Measurements from ENCODE around the gene ZBTB43.
A peak's percentile ranks its signal among the peaks of the same experiment; 100 is the strongest.

GRCh38 chr9:126777733-126778132 lies 27.1 kb upstream of the ZBTB43 start:
- TF ChIP-seq EGR1 (IDR thresholded peaks at IDR 0.05): no peak
- no peak for TF ChIP-seq YY1 (IDR thresholded peaks at IDR 0.05; ENCODE audit: low read depth)
- no peak for TF ChIP-seq REST (IDR thresholded peaks at IDR 0.05; ENCODE audit: low read depth)
- no peak for TF ChIP-seq MAX (IDR thresholded peaks at IDR 0.05)
- no peak for TF ChIP-seq TAF1 (IDR thresholded peaks at IDR 0.05; ENCODE audit: low read depth)
- TF ChIP-seq CEBPB (IDR thresholded peaks at IDR 0.05): no peak
- TF ChIP-seq RAD21 (IDR thresholded peaks at IDR 0.05; ENCODE audit: low read depth): peak; percentile 63
- TF ChIP-seq, protein P1, sequence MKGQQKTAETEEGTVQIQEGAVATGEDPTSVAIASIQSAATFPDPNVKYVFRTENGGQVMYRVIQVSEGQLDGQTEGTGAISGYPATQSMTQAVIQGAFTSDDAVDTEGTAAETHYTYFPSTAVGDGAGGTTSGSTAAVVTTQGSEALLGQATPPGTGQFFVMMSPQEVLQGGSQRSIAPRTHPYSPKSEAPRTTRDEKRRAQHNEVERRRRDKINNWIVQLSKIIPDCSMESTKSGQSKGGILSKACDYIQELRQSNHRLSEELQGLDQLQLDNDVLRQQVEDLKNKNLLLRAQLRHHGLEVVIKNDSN (IDR thresholded peaks at IDR 0.05): no peak
- no peak for TF ChIP-seq TCF12 (IDR thresholded peaks at IDR 0.05; ENCODE audit: low read depth)
- TF ChIP-seq CREB1 (IDR thresholded peaks at IDR 0.05; ENCODE audit: low read depth): no peak
- no peak for TF ChIP-seq NFIC (IDR thresholded peaks at IDR 0.05)
- no peak for TF ChIP-seq FOXM1 (IDR thresholded peaks at IDR 0.05; ENCODE audit: borderline replicate concordance, low read depth)
- no peak for TF ChIP-seq EP300 (IDR thresholded peaks at IDR 0.05; ENCODE audit: borderline replicate concordance)
